Measurements from ENCODE around the gene OR2T35. TPM values are rescaled to one million over a fixed set of nuclear protein-coding genes. Genes with fewer than 3 reads are reported as not detected.
A peak's percentile ranks its signal among the peaks of the same experiment; 100 is the strongest.
"Not testable (repeated sequence)": the region's sequence is repeated elsewhere in the genome, so short reads cannot be mapped to it uniquely, and the experiment has no call there.

OR2T35 gene
- total and polyA plus RNA-seq, 2 of the 13 experiments (the other 11 are each of a cell fraction or from before 2014, with no cell fraction given) = not detected

- POLR2A ChIA-PET; H3K4me1 ChIP-seq (ENCODE audit: insufficient read depth, low read length); DNase-seq (ENCODE audit: low spot score); H3K27ac ChIP-seq (ENCODE audit: extremely low read length, insufficient read depth, low read length); H2AFZ ChIP-seq (ENCODE audit: low read length); H3K79me2 ChIP-seq (ENCODE audit: insufficient read depth, low read length); intact Hi-C loops (cut with micrococcal nuclease; ENCODE audit: unreplicated experiment); ATAC-seq; H3K4me2 ChIP-seq (ENCODE audit: low read depth, low read length); H3K9me3 ChIP-seq (ENCODE audit: low read length); H3K36me3 ChIP-seq (replicated peaks in 1 of 2; ENCODE audit: control insufficient read depth in 1 of 2, insufficient read depth in 2 of 2, low read length in 2 of 2); H3K27me3 ChIP-seq (ENCODE audit: control insufficient read depth in 1 of 2, insufficient read depth in 2 of 2, low read length in 2 of 2); in situ Hi-C loops (cut with HindIII; ENCODE audit: extremely low pct_ligation_motif_present, low pct_unique_long_range_greater_than_20kb); H3K4me3 ChIP-seq (replicated peaks in 1 of 3; ENCODE audit: insufficient read depth in 1 of 3, low read depth in 2 of 3, low read length in 3 of 3); H3K9ac ChIP-seq (ENCODE audit: insufficient read depth, low read depth, low read length); CTCF ChIA-PET (ENCODE audit: low intra/inter-chr PET ratio, low total read pairs); H4K20me1 ChIP-seq (ENCODE audit: insufficient read depth, low read length); BruUV-seq (replicated peaks): not testable (repeated sequence)
- WGBS (ENCODE audit: low lambda C conversion rate) = no CpG with 5 or more reads among the region's 5 CpGs
- peak; percentile 4 for FAIRE-seq
Measured at GRCh38 chr1:248639652-248640051, 5.4 kb downstream of the OR2T35 start.

- H3K9ac ChIP-seq (ENCODE audit: insufficient read depth, low read depth, low read length); H3K79me2 ChIP-seq (ENCODE audit: insufficient read depth, low read length); H2AFZ ChIP-seq (ENCODE audit: low read length); BruUV-seq (replicated peaks); H4K20me1 ChIP-seq (ENCODE audit: insufficient read depth, low read length); H3K9me3 ChIP-seq (ENCODE audit: low read length); intact Hi-C loops (cut with micrococcal nuclease; ENCODE audit: unreplicated experiment); H3K4me1 ChIP-seq (ENCODE audit: insufficient read depth, low read length); H3K27me3 ChIP-seq (ENCODE audit: control insufficient read depth in 1 of 2, insufficient read depth in 2 of 2, low read length in 2 of 2); H3K36me3 ChIP-seq (replicated peaks in 1 of 2; ENCODE audit: control insufficient read depth in 1 of 2, insufficient read depth in 2 of 2, low read length in 2 of 2); in situ Hi-C loops (cut with HindIII; ENCODE audit: extremely low pct_ligation_motif_present, low pct_unique_long_range_greater_than_20kb); POLR2A ChIA-PET; H3K4me2 ChIP-seq (ENCODE audit: low read depth, low read length); DNase-seq (ENCODE audit: low spot score); H3K4me3 ChIP-seq (replicated peaks in 1 of 3; ENCODE audit: insufficient read depth in 1 of 3, low read depth in 2 of 3, low read length in 3 of 3); CTCF ChIA-PET (ENCODE audit: low intra/inter-chr PET ratio, low total read pairs); H3K27ac ChIP-seq (ENCODE audit: extremely low read length, insufficient read depth, low read length): not testable (repeated sequence)
- ATAC-seq (peak; percentile 90), FAIRE-seq (peak; percentile 78)
- 0% methylated on average over 3 of the region's 5 CpGs for WGBS (ENCODE audit: low lambda C conversion rate)
Measured at GRCh38 chr1:248636612-248637011, 8.5 kb downstream of the OR2T35 start.

GRCh38 chr1:248634991-248635390, 10.1 kb downstream of the OR2T35 start, which contains the start of gene OR2T11:
TSS of gene OR2T11 (minus strand) at chr1:248635091. CDS start at chr1:248627128, 7,963 bp downstream.
- H3K4me3 ChIP-seq (replicated peaks in 1 of 3; ENCODE audit: insufficient read depth in 1 of 3, low read depth in 2 of 3, low read length in 3 of 3); H3K79me2 ChIP-seq (ENCODE audit: insufficient read depth, low read length); DNase-seq (ENCODE audit: low spot score); BruUV-seq (replicated peaks); H3K9ac ChIP-seq (ENCODE audit: insufficient read depth, low read depth, low read length); H3K4me1 ChIP-seq (ENCODE audit: insufficient read depth, low read length); H3K4me2 ChIP-seq (ENCODE audit: low read depth, low read length); H3K27ac ChIP-seq (ENCODE audit: extremely low read length, insufficient read depth, low read length); ATAC-seq; POLR2A ChIA-PET; CTCF ChIA-PET (ENCODE audit: low intra/inter-chr PET ratio, low total read pairs); H4K20me1 ChIP-seq (ENCODE audit: insufficient read depth, low read length); H3K36me3 ChIP-seq (replicated peaks in 1 of 2; ENCODE audit: control insufficient read depth in 1 of 2, insufficient read depth in 2 of 2, low read length in 2 of 2); H3K27me3 ChIP-seq (ENCODE audit: control insufficient read depth in 1 of 2, insufficient read depth in 2 of 2, low read length in 2 of 2); in situ Hi-C loops (cut with HindIII; ENCODE audit: extremely low pct_ligation_motif_present, low pct_unique_long_range_greater_than_20kb); intact Hi-C loops (cut with micrococcal nuclease; ENCODE audit: unreplicated experiment); FAIRE-seq; H2AFZ ChIP-seq (ENCODE audit: low read length); H3K9me3 ChIP-seq (ENCODE audit: low read length): not testable (repeated sequence)
- WGBS (ENCODE audit: low lambda C conversion rate) = no CpG with 5 or more reads among the region's 2 CpGs
